ENCODE data around the gene UNC93B1. TPM values are rescaled to one million over a fixed set of nuclear protein-coding genes. Genes with fewer than 3 reads are reported as not detected.

Gene UNC93B1, protein sequence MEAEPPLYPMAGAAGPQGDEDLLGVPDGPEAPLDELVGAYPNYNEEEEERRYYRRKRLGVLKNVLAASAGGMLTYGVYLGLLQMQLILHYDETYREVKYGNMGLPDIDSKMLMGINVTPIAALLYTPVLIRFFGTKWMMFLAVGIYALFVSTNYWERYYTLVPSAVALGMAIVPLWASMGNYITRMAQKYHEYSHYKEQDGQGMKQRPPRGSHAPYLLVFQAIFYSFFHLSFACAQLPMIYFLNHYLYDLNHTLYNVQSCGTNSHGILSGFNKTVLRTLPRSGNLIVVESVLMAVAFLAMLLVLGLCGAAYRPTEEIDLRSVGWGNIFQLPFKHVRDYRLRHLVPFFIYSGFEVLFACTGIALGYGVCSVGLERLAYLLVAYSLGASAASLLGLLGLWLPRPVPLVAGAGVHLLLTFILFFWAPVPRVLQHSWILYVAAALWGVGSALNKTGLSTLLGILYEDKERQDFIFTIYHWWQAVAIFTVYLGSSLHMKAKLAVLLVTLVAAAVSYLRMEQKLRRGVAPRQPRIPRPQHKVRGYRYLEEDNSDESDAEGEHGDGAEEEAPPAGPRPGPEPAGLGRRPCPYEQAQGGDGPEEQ
- total RNA-seq (10 to 100 TPM; 16.7 to 38.6 (median 27.8) TPM), total RNA-seq (6.5 to 54.9 (median 15.3) reads per million in 29 experiments)
- total RNA-seq (2013), result 17.7 TPM

DNA sequence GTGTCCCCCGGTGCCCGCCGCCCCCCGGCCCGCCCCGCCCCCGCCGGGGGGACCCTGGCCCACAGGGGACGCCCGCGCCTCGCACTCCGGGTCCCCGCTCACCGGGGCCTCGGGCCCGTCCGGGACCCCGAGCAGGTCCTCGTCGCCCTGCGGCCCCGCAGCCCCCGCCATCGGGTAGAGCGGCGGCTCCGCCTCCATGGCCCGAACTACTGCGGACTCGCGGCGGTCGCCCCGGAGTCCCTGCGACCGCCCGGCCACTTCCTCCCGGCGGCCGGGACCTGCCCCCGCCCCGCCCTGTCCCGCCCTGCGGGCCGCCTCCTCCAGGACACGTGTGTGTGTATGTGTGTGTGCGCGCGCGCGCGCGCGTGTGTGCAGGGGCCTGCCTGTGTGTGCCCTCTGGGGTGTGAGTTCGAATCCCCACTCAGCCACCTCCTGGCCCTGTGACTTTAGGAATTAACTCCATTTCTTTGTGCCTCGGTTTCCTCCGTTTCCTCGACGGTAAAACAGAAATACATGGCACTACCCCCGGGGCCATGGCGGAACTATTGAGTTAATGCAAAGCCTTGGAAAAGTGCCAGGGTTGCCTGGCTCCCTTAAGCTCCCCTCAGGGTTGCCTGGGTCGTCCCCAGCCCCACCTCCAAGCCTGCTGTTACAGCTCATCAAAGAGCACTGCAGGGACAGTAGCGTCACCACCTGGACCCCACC lies at the start of gene UNC93B1:
UNC93B1 (minus strand) TSS at position 252 of the 705 bp plus-strand sequence; CDS start at position 198, 54 bp downstream.
- Histone ChIP-seq H3K27me3 (replicated peaks in 1 of 2; ENCODE audit: control insufficient read depth in 2 of 2, extremely low read depth in 1 of 2, insufficient read depth in 2 of 2, low read length in 1 of 2) (peaks cover 0 to 4% of the 10 kb centered on the region in 2 experiments), H3K4me1 (ENCODE audit: control insufficient read depth in 1 of 2, extremely low read depth in 1 of 2, insufficient read depth in 2 of 2, low read length in 2 of 2) (peaks cover 0 to 31% of the 10 kb centered on the region in 2 experiments), H3K9me3 (no peaks in the 10 kb centered on the region), H3K27ac (ENCODE audit: low read length) (peak within 1 kb of the TSS; percentile 47), H3K4me3 (ENCODE audit: control insufficient read depth in 1 of 2, extremely low read depth in 1 of 2, low read length in 1 of 2) (peak within 1 kb of the TSS; percentile 45 to 52), H3K36me3 (ENCODE audit: control insufficient read depth in 2 of 2, extremely low read depth in 1 of 2, insufficient read depth in 1 of 2, low read length in 1 of 2) (peaks cover 0 to 5% of the 10 kb centered on the region in 2 donors)
- H3K27ac Mint-ChIP-seq, result peak within 1 kb of the TSS; percentile 83 to 88
- H3K27me3 Mint-ChIP-seq, result no peaks in the 10 kb centered on the region
- no peaks in the 10 kb centered on the region for H3K36me3 Mint-ChIP-seq
- CTCF ChIA-PET, result interaction anchor here in 1 of 2 donors (0.6 kb wide), 1 partner anchor 24 kb away, joined by 9 read pairs; no protein-coding TSS in a partner anchor
- no peaks in the 10 kb centered on the region for H3K9me3 Mint-ChIP-seq
- POLR2A ChIA-PET, result interaction anchor here in 1 of 2 donors (0.6 kb wide), 1 partner anchor 116 kb away, joined by 8 read pairs; no protein-coding TSS in a partner anchor
- H3K4me3 Mint-ChIP-seq, result peak within 1 kb of the TSS; percentile 82 to 84 (median 83)
- peaks cover 15 to 30% (median 21%) of the 10 kb centered on the region in 3 donors for H3K4me1 Mint-ChIP-seq
- ATAC-seq (replicated peaks in 1 of 4) (peak; percentile 86 to 88 (median 87)), DNase-seq (peak; percentile 62 to 82 (median 72))
- 4% methylated on average over 40 of the region's 64 CpGs for WGBS (ENCODE audit: insufficient coverage)

DNA sequence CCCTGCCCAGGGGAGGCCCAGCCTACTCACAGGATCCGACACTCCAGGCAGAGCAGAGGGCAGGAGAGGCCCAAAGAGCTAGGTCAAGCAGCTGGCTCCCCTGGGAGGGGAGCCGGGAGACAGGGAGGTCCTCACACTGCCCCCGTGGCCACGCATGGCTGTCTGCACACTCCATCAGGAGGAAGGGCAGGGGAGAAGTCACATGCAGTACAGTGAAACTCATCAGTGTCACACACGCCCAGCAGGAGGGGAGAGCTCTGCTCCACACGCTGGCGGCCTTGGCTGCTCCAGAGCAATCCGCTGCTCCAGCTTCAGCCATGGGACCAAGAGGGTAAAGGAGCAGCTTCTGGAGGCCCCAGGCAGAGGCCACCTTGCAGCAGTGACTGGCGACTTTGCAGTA lies 49.2 kb upstream of the UNC93B1 start:
- 95% methylated on average over 6 of the region's 9 CpGs for WGBS (ENCODE audit: insufficient coverage)
- DNase-seq, result no peak
- peaks cover 32 to 43% of the 10 kb centered on the region in 2 donors for H3K36me3 ChIP-seq (ENCODE audit: control insufficient read depth in 2 of 2, extremely low read depth in 1 of 2, insufficient read depth in 1 of 2, low read length in 1 of 2)

DNA sequence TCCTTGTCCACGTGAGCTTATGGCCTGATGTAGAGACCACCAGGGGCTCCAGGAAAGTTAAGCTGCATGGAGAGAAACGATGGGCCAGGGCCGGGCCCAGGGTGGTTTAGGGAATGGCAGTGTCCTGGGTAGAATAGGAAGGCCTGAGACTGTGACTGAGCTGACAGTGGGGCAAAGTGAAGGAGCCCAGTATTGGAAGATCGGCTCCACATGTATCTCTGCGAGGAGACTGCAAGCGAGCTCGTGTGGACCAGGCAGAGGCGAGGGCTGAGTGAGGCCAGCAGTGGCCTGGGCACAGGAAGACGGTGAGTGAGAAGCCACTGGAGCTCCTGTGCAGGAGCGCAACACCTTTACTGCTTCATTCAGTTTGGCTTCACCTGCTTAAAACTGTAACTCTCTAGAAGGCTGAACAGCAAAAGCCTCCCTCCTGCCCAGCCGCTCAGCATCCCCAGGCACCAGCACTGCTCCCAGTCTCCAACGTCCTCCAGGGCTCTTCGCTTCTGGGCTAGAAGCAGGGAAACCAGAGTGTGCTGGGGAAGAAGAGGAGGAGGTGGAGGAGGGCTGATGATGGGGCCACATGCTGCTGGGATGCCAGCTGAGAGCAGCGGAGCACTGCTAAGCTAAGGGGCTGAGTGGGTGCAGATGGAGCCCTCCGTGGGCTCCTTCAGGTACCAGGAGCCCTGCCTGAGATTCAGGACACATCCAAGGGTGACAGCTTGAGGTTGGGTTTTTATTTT lies 48.4 kb upstream of the UNC93B1 start:
- peaks cover 16% of the 10 kb centered on the region for H3K36me3 Mint-ChIP-seq
- peak overlapping the region in 1 of 2 donors; percentile 16 for H3K27ac Mint-ChIP-seq
- CTCF ChIA-PET, result interaction anchor here (0.6 to 0.7 kb wide), 2 partner anchors 17 to 316 kb away, joined by 4 to 6 read pairs; no protein-coding TSS in a partner anchor
- POLR2A ChIA-PET, result interaction anchor here in 1 of 2 donors (0.6 kb wide), 1 partner anchor 88 kb away, joined by 4 read pairs; no protein-coding TSS in a partner anchor
- no peak overlapping the region for H3K4me3 Mint-ChIP-seq
- no peak overlapping the region for H3K4me3 ChIP-seq (ENCODE audit: control insufficient read depth in 1 of 2, extremely low read depth in 1 of 2, low read length in 1 of 2)
- DNase-seq (no peak), ATAC-seq (replicated peaks in 1 of 4) (no peak)
- no peaks in the 10 kb centered on the region for H3K4me1 ChIP-seq (ENCODE audit: control insufficient read depth in 1 of 2, extremely low read depth in 1 of 2, insufficient read depth in 2 of 2, low read length in 2 of 2)
- no peaks in the 10 kb centered on the region for H3K4me1 Mint-ChIP-seq
- H3K36me3 ChIP-seq (ENCODE audit: control insufficient read depth in 2 of 2, extremely low read depth in 1 of 2, insufficient read depth in 1 of 2, low read length in 1 of 2), result peaks cover 32 to 47% of the 10 kb centered on the region in 2 donors
- no peaks in the 10 kb centered on the region for H3K27me3 Mint-ChIP-seq
- no peak overlapping the region for H3K27ac ChIP-seq (ENCODE audit: low read length)
- H3K9me3 Mint-ChIP-seq, result no peaks in the 10 kb centered on the region
- no peaks in the 10 kb centered on the region for H3K27me3 ChIP-seq (replicated peaks in 1 of 2; ENCODE audit: control insufficient read depth in 2 of 2, extremely low read depth in 1 of 2, insufficient read depth in 2 of 2, low read length in 1 of 2)
- H3K9me3 ChIP-seq, result no peaks in the 10 kb centered on the region
- WGBS (ENCODE audit: insufficient coverage), result 94% methylated on average over 14 of the region's 15 CpGs

More for the DNA sequence above, 49.2 kb upstream of the UNC93B1 start:
- Histone ChIP-seq H3K27ac (ENCODE audit: low read length) (no peak overlapping the region), H3K4me3 (ENCODE audit: control insufficient read depth in 1 of 2, extremely low read depth in 1 of 2, low read length in 1 of 2) (no peak overlapping the region), H3K4me1 (ENCODE audit: control insufficient read depth in 1 of 2, extremely low read depth in 1 of 2, insufficient read depth in 2 of 2, low read length in 2 of 2) (no peaks in the 10 kb centered on the region), H3K27me3 (replicated peaks in 1 of 2; ENCODE audit: control insufficient read depth in 2 of 2, extremely low read depth in 1 of 2, insufficient read depth in 2 of 2, low read length in 1 of 2) (no peaks in the 10 kb centered on the region), H3K9me3 (no peaks in the 10 kb centered on the region)
- no peak overlapping the region for H3K27ac Mint-ChIP-seq
- no peaks in the 10 kb centered on the region for H3K4me1 Mint-ChIP-seq
- no peaks in the 10 kb centered on the region for H3K27me3 Mint-ChIP-seq
- CTCF ChIA-PET, result no interaction called here
- peak in 1 of 4 experiments; percentile 31 for ATAC-seq (replicated peaks in 1 of 4)
- peaks cover 13% of the 10 kb centered on the region for H3K36me3 Mint-ChIP-seq
- POLR2A ChIA-PET, result interaction anchor here in 1 of 2 donors (0.6 kb wide), 1 partner anchor 87 kb away, joined by 4 read pairs; no protein-coding TSS in a partner anchor
- no peak overlapping the region for H3K4me3 Mint-ChIP-seq
- no peaks in the 10 kb centered on the region for H3K9me3 Mint-ChIP-seq

DNA sequence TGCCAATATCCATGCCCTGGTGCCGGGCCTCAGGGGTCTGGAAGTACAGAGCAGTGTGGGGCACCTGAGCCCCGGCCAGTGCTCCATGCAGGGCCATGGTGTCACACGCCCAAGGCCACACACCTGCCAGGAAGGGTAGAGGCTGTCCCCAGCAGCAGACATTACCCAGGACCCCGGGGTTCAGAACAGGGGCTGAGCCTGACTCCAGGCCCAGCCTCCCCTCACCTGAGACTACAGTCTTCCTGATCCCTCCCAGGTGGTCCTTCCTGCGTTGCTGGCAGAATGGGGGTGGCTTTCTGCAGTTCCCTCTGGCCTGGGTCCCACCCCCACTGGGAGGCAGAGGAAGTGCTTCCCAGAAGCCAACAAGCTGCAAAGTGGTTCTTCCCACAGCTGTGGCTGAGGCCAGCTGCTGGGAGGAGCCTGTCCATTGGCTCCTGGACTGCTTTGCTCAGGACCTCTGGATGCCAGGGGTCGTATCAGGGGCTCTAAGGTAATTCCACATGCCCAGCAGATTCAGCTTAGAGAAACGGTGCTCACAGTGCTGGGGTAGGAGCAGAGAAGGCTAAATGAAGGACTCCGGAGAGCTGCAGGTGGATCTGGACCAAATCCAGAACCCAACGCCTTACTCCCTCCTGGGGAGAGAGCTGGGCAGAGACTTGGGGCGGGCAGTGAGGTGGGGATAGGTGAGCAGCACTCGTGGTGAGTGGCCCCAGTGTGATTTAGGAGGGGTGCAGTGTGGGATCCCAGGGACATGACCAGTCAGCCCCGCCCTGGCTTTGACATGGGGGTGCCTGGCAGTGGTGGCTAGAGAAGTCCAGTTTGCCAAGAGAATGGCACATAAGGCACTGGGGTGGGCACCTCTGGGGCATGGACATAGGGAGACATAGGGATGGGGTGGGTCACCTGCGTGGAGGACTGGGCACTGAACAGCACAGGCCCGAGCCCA lies 47.6 kb upstream of the UNC93B1 start:
- ChIA-PET POLR2A (no interaction called here), CTCF (interaction anchor here in 1 of 2 donors (0.7 kb wide), 1 partner anchor 317 kb away, joined by 4 read pairs; no protein-coding TSS in a partner anchor)
- 96% methylated on average over 14 of the region's 14 CpGs for WGBS (ENCODE audit: insufficient coverage)
- Histone ChIP-seq H3K27me3 (replicated peaks in 1 of 2; ENCODE audit: control insufficient read depth in 2 of 2, extremely low read depth in 1 of 2, insufficient read depth in 2 of 2, low read length in 1 of 2) (no peaks in the 10 kb centered on the region), H3K4me1 (ENCODE audit: control insufficient read depth in 1 of 2, extremely low read depth in 1 of 2, insufficient read depth in 2 of 2, low read length in 2 of 2) (no peaks in the 10 kb centered on the region), H3K36me3 (ENCODE audit: control insufficient read depth in 2 of 2, extremely low read depth in 1 of 2, insufficient read depth in 1 of 2, low read length in 1 of 2) (peaks cover 32 to 52% of the 10 kb centered on the region in 2 donors), H3K4me3 (ENCODE audit: control insufficient read depth in 1 of 2, extremely low read depth in 1 of 2, low read length in 1 of 2) (no peak overlapping the region), H3K9me3 (no peaks in the 10 kb centered on the region), H3K27ac (ENCODE audit: low read length) (no peak overlapping the region)
- Mint-ChIP-seq H3K9me3 (no peaks in the 10 kb centered on the region), H3K27ac (peak overlapping the region in 1 of 2 donors; percentile 19), H3K27me3 (no peaks in the 10 kb centered on the region), H3K4me3 (no peak overlapping the region), H3K4me1 (no peaks in the 10 kb centered on the region), H3K36me3 (peaks cover 16% of the 10 kb centered on the region)
- DNase-seq (no peak), ATAC-seq (replicated peaks in 1 of 4) (peak in 1 of 4 experiments; percentile 11)

DNA sequence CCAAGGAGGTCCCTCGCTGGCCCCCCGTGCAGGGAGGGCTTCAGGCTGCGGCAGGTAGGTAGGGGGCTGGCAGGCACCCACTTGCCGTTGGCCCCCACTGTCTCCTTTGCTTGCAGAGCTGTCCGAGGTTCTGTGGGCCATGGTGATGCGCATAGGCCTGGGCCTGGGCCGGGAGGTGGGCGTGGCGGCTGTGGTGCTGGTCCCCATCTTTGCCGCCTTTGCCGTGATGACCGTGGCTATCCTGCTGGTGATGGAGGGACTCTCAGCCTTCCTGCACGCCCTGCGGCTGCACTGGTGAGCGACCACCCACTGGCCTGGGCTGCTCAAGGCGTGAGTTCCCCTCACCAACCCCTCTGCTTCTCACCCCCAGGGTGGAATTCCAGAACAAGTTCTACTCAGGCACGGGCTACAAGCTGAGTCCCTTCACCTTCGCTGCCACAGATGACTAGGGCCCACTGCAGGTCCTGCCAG lies 46.5 kb upstream of the UNC93B1 start:
- Histone ChIP-seq H3K4me1 (ENCODE audit: control insufficient read depth in 1 of 2, extremely low read depth in 1 of 2, insufficient read depth in 2 of 2, low read length in 2 of 2) (no peaks in the 10 kb centered on the region), H3K27me3 (replicated peaks in 1 of 2; ENCODE audit: control insufficient read depth in 2 of 2, extremely low read depth in 1 of 2, insufficient read depth in 2 of 2, low read length in 1 of 2) (no peaks in the 10 kb centered on the region), H3K27ac (ENCODE audit: low read length) (no peak overlapping the region), H3K9me3 (no peaks in the 10 kb centered on the region), H3K4me3 (ENCODE audit: control insufficient read depth in 1 of 2, extremely low read depth in 1 of 2, low read length in 1 of 2) (no peak overlapping the region), H3K36me3 (ENCODE audit: control insufficient read depth in 2 of 2, extremely low read depth in 1 of 2, insufficient read depth in 1 of 2, low read length in 1 of 2) (peaks cover 34 to 61% of the 10 kb centered on the region in 2 donors)
- POLR2A ChIA-PET, result no interaction called here
- peaks cover 16% of the 10 kb centered on the region for H3K36me3 Mint-ChIP-seq
- no peak overlapping the region for H3K4me3 Mint-ChIP-seq
- no peaks in the 10 kb centered on the region for H3K27me3 Mint-ChIP-seq
- 97% methylated on average over 17 of the region's 18 CpGs for WGBS (ENCODE audit: insufficient coverage)
- no peaks in the 10 kb centered on the region for H3K9me3 Mint-ChIP-seq
- H3K4me1 Mint-ChIP-seq, result no peaks in the 10 kb centered on the region
- DNase-seq (no peak), ATAC-seq (replicated peaks in 1 of 4) (no peak)
- CTCF ChIA-PET, result no interaction called here
- no peak overlapping the region for H3K27ac Mint-ChIP-seq
